ENCODE data around the gene SRP68.

SRP68 gene

GRCh38 chr17:76038050-76038449 lies 34.3 kb downstream of the SRP68 start:
- TF ChIP-seq, protein P1, sequence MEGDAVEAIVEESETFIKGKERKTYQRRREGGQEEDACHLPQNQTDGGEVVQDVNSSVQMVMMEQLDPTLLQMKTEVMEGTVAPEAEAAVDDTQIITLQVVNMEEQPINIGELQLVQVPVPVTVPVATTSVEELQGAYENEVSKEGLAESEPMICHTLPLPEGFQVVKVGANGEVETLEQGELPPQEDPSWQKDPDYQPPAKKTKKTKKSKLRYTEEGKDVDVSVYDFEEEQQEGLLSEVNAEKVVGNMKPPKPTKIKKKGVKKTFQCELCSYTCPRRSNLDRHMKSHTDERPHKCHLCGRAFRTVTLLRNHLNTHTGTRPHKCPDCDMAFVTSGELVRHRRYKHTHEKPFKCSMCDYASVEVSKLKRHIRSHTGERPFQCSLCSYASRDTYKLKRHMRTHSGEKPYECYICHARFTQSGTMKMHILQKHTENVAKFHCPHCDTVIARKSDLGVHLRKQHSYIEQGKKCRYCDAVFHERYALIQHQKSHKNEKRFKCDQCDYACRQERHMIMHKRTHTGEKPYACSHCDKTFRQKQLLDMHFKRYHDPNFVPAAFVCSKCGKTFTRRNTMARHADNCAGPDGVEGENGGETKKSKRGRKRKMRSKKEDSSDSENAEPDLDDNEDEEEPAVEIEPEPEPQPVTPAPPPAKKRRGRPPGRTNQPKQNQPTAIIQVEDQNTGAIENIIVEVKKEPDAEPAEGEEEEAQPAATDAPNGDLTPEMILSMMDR (IDR thresholded peaks at IDR 0.05; ENCODE audit: insufficient read depth, low read depth, low read length, missing control alignments): no peak
- no peak overlapping the region for H3K4me3 ChIP-seq (ENCODE audit: low read depth, low read length)
- DNase-seq (ENCODE audit: low read depth): no peak

DNA sequence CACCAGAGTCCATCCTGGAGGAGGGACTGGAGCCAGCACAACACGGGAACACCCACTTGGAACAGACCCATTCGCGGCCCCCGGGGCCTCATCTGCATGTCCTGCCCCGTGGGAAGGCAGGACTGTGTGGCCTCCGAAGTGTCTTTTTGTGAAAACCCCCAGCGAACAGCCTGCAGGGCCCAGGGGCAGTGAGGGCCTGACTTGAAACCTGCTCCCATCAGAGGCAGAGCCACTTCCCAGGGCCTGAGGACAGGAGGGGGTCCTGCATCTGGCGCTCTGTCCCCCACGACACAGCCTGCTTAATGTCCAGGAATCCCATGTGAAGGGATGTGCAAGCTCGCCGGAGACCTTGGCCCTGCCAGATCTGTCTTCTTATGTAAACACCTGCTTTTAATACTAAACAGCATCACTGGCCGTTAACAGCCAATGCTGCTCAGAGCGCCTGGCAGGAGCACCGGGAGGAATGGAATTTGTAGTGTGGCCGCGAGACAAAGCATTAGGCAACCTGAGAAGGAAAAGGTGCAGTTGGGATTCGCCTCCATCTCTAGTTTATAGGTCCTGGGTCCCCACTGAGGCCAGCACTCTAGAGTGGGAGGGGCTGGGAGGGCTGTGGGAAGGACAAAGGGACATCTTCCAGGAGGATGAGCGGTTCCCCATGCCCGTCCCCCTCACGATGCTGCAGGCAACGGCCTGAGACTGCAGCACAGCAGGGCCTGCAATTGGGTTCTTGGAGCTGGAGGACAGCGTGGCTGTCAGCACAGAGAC lies 35.6 kb downstream of the SRP68 start:
- no peak overlapping the region for H3K4me3 ChIP-seq (ENCODE audit: low read depth, low read length)
- DNase-seq (ENCODE audit: low read depth): no peak
- TF ChIP-seq, protein P1 (IDR thresholded peaks at IDR 0.05; ENCODE audit: insufficient read depth, low read depth, low read length, missing control alignments): no peak

DNA sequence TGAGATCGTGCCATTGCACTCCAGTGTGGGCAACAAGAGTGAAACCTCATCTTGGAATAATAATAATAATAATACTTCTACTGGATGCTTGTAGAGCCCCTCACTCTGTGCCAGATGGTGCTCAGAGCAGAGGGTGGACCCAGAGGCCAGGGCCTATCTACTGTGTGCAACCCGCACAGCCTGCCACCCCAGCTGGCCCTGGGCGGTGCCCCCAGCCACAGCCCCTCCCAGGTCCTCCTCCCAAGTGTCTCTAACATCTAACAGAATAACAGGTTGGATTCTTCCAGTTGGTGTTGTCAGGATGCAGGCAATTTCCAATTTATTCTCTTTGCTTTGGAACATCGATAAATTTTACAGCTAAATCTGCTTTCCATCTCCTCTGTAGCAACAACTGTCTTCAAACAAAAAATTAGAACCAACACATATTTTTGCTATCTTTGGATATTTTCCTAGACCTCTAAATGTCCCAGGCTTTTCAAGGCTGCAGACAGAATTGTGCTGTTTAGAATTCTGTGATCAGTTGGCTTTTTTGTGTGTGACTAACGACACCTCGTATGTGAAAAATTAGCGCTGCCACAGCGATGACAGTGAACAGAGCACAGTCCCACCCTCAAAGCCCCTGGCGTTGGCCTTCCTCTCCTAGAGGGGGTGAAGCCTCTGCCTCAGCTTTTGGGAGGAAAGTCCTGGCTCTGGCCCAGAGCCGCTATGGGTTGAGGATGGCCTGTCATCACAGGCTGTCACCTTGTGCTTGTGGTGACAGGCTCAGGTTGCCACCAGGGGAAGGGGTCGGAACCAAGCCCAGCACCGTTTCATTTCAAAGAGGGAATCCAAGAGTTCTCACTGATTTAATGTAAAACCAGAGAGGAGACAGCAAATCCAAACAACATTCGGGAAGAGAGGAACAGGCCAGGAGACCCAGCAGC lies 37.6 kb downstream of the SRP68 start:
- TF ChIP-seq, protein P1 (IDR thresholded peaks at IDR 0.05; ENCODE audit: insufficient read depth, low read depth, low read length, missing control alignments): no peak
- DNase-seq (ENCODE audit: low read depth): no peak
- no peak overlapping the region for H3K4me3 ChIP-seq (ENCODE audit: low read depth, low read length)

GRCh38 chr17:76033139-76033538 lies 39.2 kb downstream of the SRP68 start:
- no peak overlapping the region for H3K4me3 ChIP-seq (ENCODE audit: low read depth, low read length)
- TF ChIP-seq, protein P1 (IDR thresholded peaks at IDR 0.05; ENCODE audit: insufficient read depth, low read depth, low read length, missing control alignments): no peak
- no peak for DNase-seq (ENCODE audit: low read depth)

DNA sequence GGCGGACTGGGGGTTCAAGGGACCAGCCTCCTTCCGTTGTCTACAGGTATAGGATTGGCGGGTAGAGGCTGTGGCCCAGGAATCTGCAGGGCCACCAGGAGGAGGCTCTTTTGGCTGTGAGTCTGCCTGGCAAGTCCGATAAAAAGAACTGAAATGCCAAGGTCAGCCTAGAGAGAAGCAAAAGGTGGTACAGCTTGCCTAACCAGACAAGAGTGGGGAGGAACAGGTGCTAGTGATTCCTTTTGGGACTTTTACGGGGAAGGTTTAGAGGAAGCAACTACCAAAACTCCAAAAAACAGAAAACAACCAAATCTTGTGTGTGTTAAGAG lies 39.6 kb downstream of the SRP68 start:
- TF ChIP-seq, protein P1 (IDR thresholded peaks at IDR 0.05; ENCODE audit: insufficient read depth, low read depth, low read length, missing control alignments): no peak
- no peak for DNase-seq (ENCODE audit: low read depth)
- no peak overlapping the region for H3K4me3 ChIP-seq (ENCODE audit: low read depth, low read length)

- no peak for DNase-seq (ENCODE audit: low read depth)
These were observed 40.1 kb downstream of the SRP68 start for GRCh38 chr17:76032073-76032779.

More at GRCh38 chr17:76032073-76032779, 40.1 kb downstream of the SRP68 start:
- no peak overlapping the region for H3K4me3 ChIP-seq (ENCODE audit: low read depth, low read length)
- TF ChIP-seq, protein P1 (IDR thresholded peaks at IDR 0.05; ENCODE audit: insufficient read depth, low read depth, low read length, missing control alignments): no peak

Measured in GM12865 (cell line).